ENCODE data around the gene GPR173.

Gene GPR173

GRCh38 chrX:53048169-53049126 lies at the start of gene GPR173:
GPR173 (plus strand) TSS chrX:53048789; CDS start chrX:53076622, 27,833 bp downstream.
- DNase-seq (ENCODE audit: low spot score): peak; percentile 84

- DNase-seq (ENCODE audit: low spot score): no peak
Observed at GRCh38 chrX:53000447-53001135, 48.0 kb upstream of the GPR173 start.

- no peak for DNase-seq (ENCODE audit: low spot score)
Observed at GRCh38 chrX:53001958-53002357, 46.6 kb upstream of the GPR173 start.

- no peak for DNase-seq (ENCODE audit: low spot score)
Observed at GRCh38 chrX:53003111-53003510, 45.5 kb upstream of the GPR173 start.

- DNase-seq (ENCODE audit: low spot score): no peak
Observed at GRCh38 chrX:53004038-53004437, 44.6 kb upstream of the GPR173 start.

GRCh38 chrX:53004811-53005210 lies 43.8 kb upstream of the GPR173 start:
- DNase-seq (ENCODE audit: low spot score): no peak

GRCh38 chrX:53005327-53005726 lies 43.3 kb upstream of the GPR173 start:
- DNase-seq (ENCODE audit: low spot score): no peak

GRCh38 chrX:53009032-53009431 lies 39.6 kb upstream of the GPR173 start:
- DNase-seq (ENCODE audit: low spot score): no peak

GRCh38 chrX:53013291-53013690 lies 35.3 kb upstream of the GPR173 start:
- DNase-seq (ENCODE audit: low spot score): no peak

GRCh38 chrX:53018627-53019026 lies 30.0 kb upstream of the GPR173 start:
- no peak for DNase-seq (ENCODE audit: low spot score)

- no peak for DNase-seq (ENCODE audit: low spot score)
Observed at GRCh38 chrX:53022381-53022780, 26.2 kb upstream of the GPR173 start.

- DNase-seq (ENCODE audit: low spot score): no peak
Observed at GRCh38 chrX:53028678-53029077, 19.9 kb upstream of the GPR173 start.

GRCh38 chrX:53031380-53031779 lies 17.2 kb upstream of the GPR173 start:
- no peak for DNase-seq (ENCODE audit: low spot score)

- DNase-seq (ENCODE audit: low spot score): no peak
Observed at GRCh38 chrX:53036149-53036548, 12.4 kb upstream of the GPR173 start.

GRCh38 chrX:53039236-53039635 lies 9.4 kb upstream of the GPR173 start:
- DNase-seq (ENCODE audit: low spot score): no peak

GRCh38 chrX:53044995-53045394 lies 3.6 kb upstream of the GPR173 start:
- DNase-seq (ENCODE audit: low spot score): no peak

GRCh38 chrX:53047228-53047627 lies 1.4 kb upstream of the GPR173 start:
- no peak for DNase-seq (ENCODE audit: low spot score)

- DNase-seq (ENCODE audit: low spot score): no peak
Observed at GRCh38 chrX:53049127-53049517, 533 bp downstream of the GPR173 start.

GRCh38 chrX:53050841-53051240 lies 2.3 kb downstream of the GPR173 start:
- no peak for DNase-seq (ENCODE audit: low spot score)

GRCh38 chrX:53055244-53055849 lies 6.8 kb downstream of the GPR173 start:
- no peak for DNase-seq (ENCODE audit: low spot score)

GRCh38 chrX:53056292-53056691 lies 7.7 kb downstream of the GPR173 start:
- DNase-seq (ENCODE audit: low spot score): no peak

GRCh38 chrX:53065104-53065503 lies 16.5 kb downstream of the GPR173 start:
- no peak for DNase-seq (ENCODE audit: low spot score)

- DNase-seq (ENCODE audit: low spot score): no peak
Observed at GRCh38 chrX:53071064-53071463, 22.5 kb downstream of the GPR173 start.
